Neural progenitor cell (in vitro differentiated cells): ENCODE measurements around the gene NR0B1.

Experiments used
- CTCF ChIP-seq: fragments of 200-600 bp; sonication (generic); IDR thresholded peaks from 2 replicates; pipeline ENCODE4 v1.5.1; 2017; ENCODE audit warnings: antibody characterized with exemption, mild to moderate bottlenecking
- EZH2 ChIP-seq: fragments of 200-600 bp; sonication (generic); IDR thresholded peaks from 2 replicates; pipeline ENCODE4 v1.6.1; 2017; ENCODE audit warnings: antibody characterized with exemption, mild to moderate bottlenecking, moderate library complexity

GRCh38 chrX:30270639-30271038, 38.6 kb downstream of the NR0B1 start:
- no peak for TF ChIP-seq CTCF
- TF ChIP-seq EZH2, result no peak
